Stomach (tissue), 4 donors: Measurements from ENCODE around the gene CALML4.

Experiments used
- EP300 ChIP-seq: sonication (generic); formaldehyde crosslinking; IDR thresholded peaks from one replicate; pipeline ENCODE4 v1.6.1; 2017; ENCODE audit warnings: antibody characterized with exemption
- TF ChIP-seq, protein P1 (sequence below), 7 experiments: fragments of 450-650 bp in 4 of 7; fragments of 200-600 bp in 3 of 7; sonication (generic) in 3 of 7; IDR thresholded peaks; one replicate each; pipeline ENCODE4 v1.5.1; 2016 to 2019; ENCODE audit warnings: antibody characterized with exemption in 7 of 7, control low read depth in 2 of 7, mild to moderate bottlenecking in 1 of 7

DNA sequence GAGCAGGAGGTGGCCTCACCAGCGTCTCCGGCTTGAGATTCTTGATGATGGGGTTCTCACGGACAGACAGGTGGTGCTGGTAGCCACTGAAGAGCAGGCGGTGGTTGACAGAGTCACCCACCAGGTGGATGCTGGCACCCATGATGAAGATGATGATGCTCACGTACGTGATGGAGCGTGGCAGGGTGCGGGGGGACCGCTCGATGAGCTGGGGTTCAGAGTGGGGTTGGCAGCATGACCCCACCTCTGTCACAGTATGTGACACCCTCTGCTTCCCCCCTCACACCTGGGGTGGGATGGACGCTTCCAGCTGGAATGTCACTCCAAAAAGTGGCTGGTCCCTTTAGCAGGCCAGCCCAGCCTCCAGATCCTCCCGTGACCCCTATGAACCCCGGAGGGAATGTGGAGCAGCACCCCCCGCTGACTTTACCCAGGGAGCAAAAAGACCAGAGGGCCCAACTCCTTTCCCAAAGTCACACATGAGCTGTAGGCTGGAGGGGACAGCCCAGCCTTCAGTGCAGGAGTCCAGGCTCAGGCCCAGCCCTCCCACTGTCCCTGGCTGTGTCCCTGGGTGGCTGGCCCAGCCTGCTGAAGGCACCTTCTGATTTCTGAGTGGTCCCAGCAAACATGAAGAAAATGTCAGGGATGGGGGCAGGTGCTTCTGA, 6.7 kb upstream of the CALML4 start:
- no peak for TF ChIP-seq EP300
- TF ChIP-seq, protein P1, sequence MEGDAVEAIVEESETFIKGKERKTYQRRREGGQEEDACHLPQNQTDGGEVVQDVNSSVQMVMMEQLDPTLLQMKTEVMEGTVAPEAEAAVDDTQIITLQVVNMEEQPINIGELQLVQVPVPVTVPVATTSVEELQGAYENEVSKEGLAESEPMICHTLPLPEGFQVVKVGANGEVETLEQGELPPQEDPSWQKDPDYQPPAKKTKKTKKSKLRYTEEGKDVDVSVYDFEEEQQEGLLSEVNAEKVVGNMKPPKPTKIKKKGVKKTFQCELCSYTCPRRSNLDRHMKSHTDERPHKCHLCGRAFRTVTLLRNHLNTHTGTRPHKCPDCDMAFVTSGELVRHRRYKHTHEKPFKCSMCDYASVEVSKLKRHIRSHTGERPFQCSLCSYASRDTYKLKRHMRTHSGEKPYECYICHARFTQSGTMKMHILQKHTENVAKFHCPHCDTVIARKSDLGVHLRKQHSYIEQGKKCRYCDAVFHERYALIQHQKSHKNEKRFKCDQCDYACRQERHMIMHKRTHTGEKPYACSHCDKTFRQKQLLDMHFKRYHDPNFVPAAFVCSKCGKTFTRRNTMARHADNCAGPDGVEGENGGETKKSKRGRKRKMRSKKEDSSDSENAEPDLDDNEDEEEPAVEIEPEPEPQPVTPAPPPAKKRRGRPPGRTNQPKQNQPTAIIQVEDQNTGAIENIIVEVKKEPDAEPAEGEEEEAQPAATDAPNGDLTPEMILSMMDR (IDR thresholded peaks at IDR 0.05), result no peak
